Stimulated activated CD4-positive, alpha-beta T cell treated with anti-CD3 and anti-CD28 coated beads, Interleukin-15, amount 100 ng/mL, for 1 hour (primary cell): Measurements from ENCODE around the gene CRLF1.
"Not testable (repeated sequence)": the region's sequence is repeated elsewhere in the genome, so short reads cannot be mapped to it uniquely, and the experiment has no call there.

Experiments used
- DNase-seq, 2 donors: peaks; one replicate each; pipeline ENCODE4 v3.0.0-alpha.2; 2020; ENCODE audit warnings: low read depth in 1 of 2, low spot score in 1 of 2

The CRLF1 gene

GRCh38 chr19:18609717-18610051 is 3.1 kb upstream of the CRLF1 start:
- DNase-seq, result no peak

- DNase-seq, result no peak
Observed at GRCh38 chr19:18608805-18609716, 2.5 kb upstream of the CRLF1 start.

- DNase-seq, result no peak
Observed at GRCh38 chr19:18608102-18608804, 1.7 kb upstream of the CRLF1 start.

GRCh38 chr19:18607226-18608101 is 865 bp upstream of the CRLF1 start:
- no peak for DNase-seq

- DNase-seq, result no peak
Observed at GRCh38 chr19:18605546-18606280, 886 bp downstream of the CRLF1 start.

- DNase-seq, result no peak
Observed at GRCh38 chr19:18605196-18605545, 1.4 kb downstream of the CRLF1 start.

- no peak for DNase-seq
Observed at GRCh38 chr19:18604820-18605159, 1.8 kb downstream of the CRLF1 start.

- DNase-seq, result no peak
Observed at GRCh38 chr19:18603958-18604819, 2.4 kb downstream of the CRLF1 start.

GRCh38 chr19:18603255-18603957 is 3.2 kb downstream of the CRLF1 start:
- DNase-seq, result no peak

GRCh38 chr19:18601875-18602274 is 4.7 kb downstream of the CRLF1 start:
- DNase-seq, result no peak

- not testable (repeated sequence) for DNase-seq
Observed at GRCh38 chr19:18600692-18601397, 5.8 kb downstream of the CRLF1 start.

GRCh38 chr19:18599485-18599884 is 7.1 kb downstream of the CRLF1 start:
- no peak for DNase-seq

- DNase-seq, result no peak
Observed at GRCh38 chr19:18597809-18598660, 8.6 kb downstream of the CRLF1 start.

GRCh38 chr19:18596752-18597157 is 9.8 kb downstream of the CRLF1 start:
- DNase-seq, result no peak

GRCh38 chr19:18595475-18595874 is 11.1 kb downstream of the CRLF1 start:
- no peak for DNase-seq

- no peak for DNase-seq
Observed at GRCh38 chr19:18594824-18595373, 11.7 kb downstream of the CRLF1 start.

GRCh38 chr19:18594096-18594823 is 12.3 kb downstream of the CRLF1 start:
- peak; percentile 48 to 73 for DNase-seq
